Cerebellar cortex (tissue), 1 donor: ENCODE measurements around the gene PM20D2.

Experiments
- DNase-seq: peaks from one replicate; pipeline ENCODE4 v3.0.0-alpha.2; 2015; ENCODE audit warnings: low spot score

PM20D2 gene

GRCh38 chr6:89145091-89145955, 532 bp upstream of the PM20D2 start:
- peak; percentile 50 for DNase-seq

- peak; percentile 49 for DNase-seq
Measured at GRCh38 chr6:89146718-89147700, 1.2 kb downstream of the PM20D2 start.

GRCh38 chr6:89148016-89148750, 2.3 kb downstream of the PM20D2 start:
- DNase-seq: no peak

GRCh38 chr6:89154131-89154530, 8.3 kb downstream of the PM20D2 start:
- no peak for DNase-seq

- DNase-seq: no peak
Measured at GRCh38 chr6:89160331-89161092, 14.7 kb downstream of the PM20D2 start.

- DNase-seq: no peak
Measured at GRCh38 chr6:89161326-89162046, 15.6 kb downstream of the PM20D2 start.

GRCh38 chr6:89162047-89162371, 16.2 kb downstream of the PM20D2 start:
- no peak for DNase-seq

GRCh38 chr6:89172131-89172530, 26.3 kb downstream of the PM20D2 start:
- no peak for DNase-seq

GRCh38 chr6:89173634-89174033, 27.8 kb downstream of the PM20D2 start:
- no peak for DNase-seq

GRCh38 chr6:89180112-89180511, 34.3 kb downstream of the PM20D2 start:
- DNase-seq: no peak

- peak; percentile 41 for DNase-seq
Measured at GRCh38 chr6:89180971-89181370, 35.1 kb downstream of the PM20D2 start.

- no peak for DNase-seq
Measured at GRCh38 chr6:89183294-89183693, 37.4 kb downstream of the PM20D2 start.

GRCh38 chr6:89184344-89184743, 38.5 kb downstream of the PM20D2 start:
- no peak for DNase-seq

GRCh38 chr6:89186762-89187161, 40.9 kb downstream of the PM20D2 start:
- no peak for DNase-seq

GRCh38 chr6:89187504-89187903, 41.6 kb downstream of the PM20D2 start:
- no peak for DNase-seq

- no peak for DNase-seq
Measured at GRCh38 chr6:89190741-89191140, 44.9 kb downstream of the PM20D2 start.

GRCh38 chr6:89194559-89194958, 48.7 kb downstream of the PM20D2 start:
- no peak for DNase-seq

- DNase-seq: no peak
Measured at GRCh38 chr6:89197141-89197540, 51.3 kb downstream of the PM20D2 start.

GRCh38 chr6:89198235-89198634, 52.4 kb downstream of the PM20D2 start:
- DNase-seq: no peak

- DNase-seq: no peak
Measured at GRCh38 chr6:89199579-89199978, 53.7 kb downstream of the PM20D2 start.

GRCh38 chr6:89200706-89201215, 54.9 kb downstream of the PM20D2 start:
- DNase-seq: no peak
